Osteocyte (in vitro differentiated cells): ENCODE data around the gene INPP5K. TPM values are rescaled to one million over a fixed set of nuclear protein-coding genes. Genes with fewer than 3 reads are reported as not detected.

Experiments used
- DNase-seq: peaks from one replicate; pipeline ENCODE4 v3.0.0; 2021; ENCODE audit warnings: mixed read lengths; ENCODE audit not compliant: unreplicated experiment; ENCODE audit errors: extremely low spot score
- H3K27ac Mint-ChIP-seq: one replicate; pipeline ENCODE4 v1.8.0; 2021; ENCODE audit warnings: mild to moderate bottlenecking, mixed read lengths; ENCODE audit not compliant: unreplicated experiment
- H3K27me3 Mint-ChIP-seq: one replicate; pipeline ENCODE4 v1.8.0; 2021; ENCODE audit warnings: mixed read lengths; ENCODE audit not compliant: unreplicated experiment
- H3K36me3 Mint-ChIP-seq: one replicate; pipeline ENCODE4 v1.8.0; 2021; ENCODE audit warnings: mixed read lengths; ENCODE audit not compliant: unreplicated experiment
- H3K4me1 Mint-ChIP-seq: one replicate; pipeline ENCODE4 v1.8.0; 2021; ENCODE audit warnings: mixed read lengths; ENCODE audit not compliant: unreplicated experiment
- H3K4me3 Mint-ChIP-seq: one replicate; pipeline ENCODE4 v1.8.0; 2021; ENCODE audit warnings: mild to moderate bottlenecking, moderate library complexity, mixed read lengths; ENCODE audit not compliant: unreplicated experiment
- H3K9me3 Mint-ChIP-seq: one replicate; pipeline ENCODE4 v1.8.0; 2021; ENCODE audit warnings: mixed read lengths; ENCODE audit not compliant: unreplicated experiment
- total RNA-seq: library from RNA; stranded (reverse); gene quantifications from 2 replicates; pipeline ENCODE4 v1.2.1, GENCODE V29; 2021
- TF ChIP-seq, protein P1 (sequence below): fragments of 200-600 bp; sonication (generic); IDR thresholded peaks from 2 replicates; pipeline ENCODE4 v1.5.0; 2021; ENCODE audit warnings: antibody characterized with exemption, mild to moderate bottlenecking, moderate library complexity

The INPP5K gene
- total RNA-seq, 1 donor from 2014 or later, result 49.4 TPM

- TF ChIP-seq, protein P1, sequence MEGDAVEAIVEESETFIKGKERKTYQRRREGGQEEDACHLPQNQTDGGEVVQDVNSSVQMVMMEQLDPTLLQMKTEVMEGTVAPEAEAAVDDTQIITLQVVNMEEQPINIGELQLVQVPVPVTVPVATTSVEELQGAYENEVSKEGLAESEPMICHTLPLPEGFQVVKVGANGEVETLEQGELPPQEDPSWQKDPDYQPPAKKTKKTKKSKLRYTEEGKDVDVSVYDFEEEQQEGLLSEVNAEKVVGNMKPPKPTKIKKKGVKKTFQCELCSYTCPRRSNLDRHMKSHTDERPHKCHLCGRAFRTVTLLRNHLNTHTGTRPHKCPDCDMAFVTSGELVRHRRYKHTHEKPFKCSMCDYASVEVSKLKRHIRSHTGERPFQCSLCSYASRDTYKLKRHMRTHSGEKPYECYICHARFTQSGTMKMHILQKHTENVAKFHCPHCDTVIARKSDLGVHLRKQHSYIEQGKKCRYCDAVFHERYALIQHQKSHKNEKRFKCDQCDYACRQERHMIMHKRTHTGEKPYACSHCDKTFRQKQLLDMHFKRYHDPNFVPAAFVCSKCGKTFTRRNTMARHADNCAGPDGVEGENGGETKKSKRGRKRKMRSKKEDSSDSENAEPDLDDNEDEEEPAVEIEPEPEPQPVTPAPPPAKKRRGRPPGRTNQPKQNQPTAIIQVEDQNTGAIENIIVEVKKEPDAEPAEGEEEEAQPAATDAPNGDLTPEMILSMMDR, result peak; percentile 17
- peak overlapping the region; percentile 90 for H3K27ac Mint-ChIP-seq
- no peak for DNase-seq
- H3K27me3 Mint-ChIP-seq, result no peaks in the 10 kb centered on the region
- H3K9me3 Mint-ChIP-seq, result no peaks in the 10 kb centered on the region
- H3K36me3 Mint-ChIP-seq, result peaks cover 16% of the 10 kb centered on the region
- peaks cover 28% of the 10 kb centered on the region for H3K4me1 Mint-ChIP-seq
- H3K4me3 Mint-ChIP-seq, result peak overlapping the region; percentile 80
Observed at GRCh38 chr17:1484676-1485422, 31.6 kb downstream of the INPP5K start.

DNA sequence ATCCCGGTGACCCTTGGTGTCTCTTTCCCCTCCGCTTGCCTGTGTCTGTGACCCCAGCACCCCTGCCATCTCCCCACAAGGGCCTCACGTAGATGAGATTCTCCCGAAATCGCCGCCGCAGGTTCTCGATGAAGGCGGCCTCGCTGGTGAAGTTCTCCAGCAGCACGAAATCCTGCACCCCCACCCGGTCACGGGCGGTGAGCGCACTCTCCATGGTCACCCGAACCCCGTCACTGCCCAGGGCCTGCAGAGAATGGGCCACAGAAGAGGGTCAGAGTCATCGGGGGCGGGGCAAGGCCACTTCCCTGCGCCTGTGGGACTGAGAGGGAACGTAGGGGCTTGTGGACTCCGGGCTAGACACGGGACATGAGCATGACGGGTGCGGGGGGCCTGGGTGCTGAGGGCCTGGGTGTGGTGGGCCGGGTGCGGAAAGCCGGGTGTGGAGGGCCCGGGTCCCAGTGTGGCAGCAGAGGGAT is 32.3 kb downstream of the INPP5K start:
- Mint-ChIP-seq H3K9me3 (no peaks in the 10 kb centered on the region), H3K4me1 (peaks cover 24% of the 10 kb centered on the region), H3K27me3 (no peaks in the 10 kb centered on the region), H3K4me3 (peak overlapping the region; percentile 80), H3K27ac (no peak overlapping the region), H3K36me3 (peaks cover 16% of the 10 kb centered on the region)
- TF ChIP-seq, protein P1, result no peak
- no peak for DNase-seq

- no peak for DNase-seq
- Mint-ChIP-seq H3K4me1 (peaks cover 14% of the 10 kb centered on the region), H3K4me3 (no peak overlapping the region), H3K9me3 (no peaks in the 10 kb centered on the region), H3K27me3 (no peaks in the 10 kb centered on the region), H3K27ac (no peak overlapping the region), H3K36me3 (peaks cover 22% of the 10 kb centered on the region)
- TF ChIP-seq, protein P1, result no peak
Observed at GRCh38 chr17:1482680-1483079, 33.7 kb downstream of the INPP5K start.

DNA sequence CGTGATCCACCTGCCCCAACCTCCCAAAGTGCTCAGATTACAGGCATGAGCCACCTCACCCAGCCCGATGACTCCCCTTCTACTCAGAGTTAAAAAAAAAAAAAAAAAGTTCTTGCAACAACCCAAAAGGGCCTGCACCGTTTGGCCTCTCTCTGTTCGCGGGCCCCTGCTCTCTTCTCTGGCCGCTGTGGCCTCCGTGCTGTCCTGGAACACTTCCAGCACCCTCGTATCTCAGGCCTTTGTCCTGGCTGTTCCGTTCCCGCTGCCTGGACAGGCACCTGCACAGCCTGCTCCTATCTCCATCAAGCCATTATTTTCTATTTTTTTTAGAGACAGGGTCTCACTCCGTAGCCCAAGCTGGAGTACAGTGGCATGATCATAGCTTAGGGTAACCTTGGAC is 34.7 kb downstream of the INPP5K start:
- Mint-ChIP-seq H3K27me3 (no peaks in the 10 kb centered on the region), H3K4me3 (no peak overlapping the region), H3K4me1 (peaks cover 9% of the 10 kb centered on the region), H3K27ac (peak overlapping the region; percentile 23), H3K9me3 (no peaks in the 10 kb centered on the region), H3K36me3 (peaks cover 22% of the 10 kb centered on the region)
- DNase-seq, result no peak
- TF ChIP-seq, protein P1, result no peak

DNA sequence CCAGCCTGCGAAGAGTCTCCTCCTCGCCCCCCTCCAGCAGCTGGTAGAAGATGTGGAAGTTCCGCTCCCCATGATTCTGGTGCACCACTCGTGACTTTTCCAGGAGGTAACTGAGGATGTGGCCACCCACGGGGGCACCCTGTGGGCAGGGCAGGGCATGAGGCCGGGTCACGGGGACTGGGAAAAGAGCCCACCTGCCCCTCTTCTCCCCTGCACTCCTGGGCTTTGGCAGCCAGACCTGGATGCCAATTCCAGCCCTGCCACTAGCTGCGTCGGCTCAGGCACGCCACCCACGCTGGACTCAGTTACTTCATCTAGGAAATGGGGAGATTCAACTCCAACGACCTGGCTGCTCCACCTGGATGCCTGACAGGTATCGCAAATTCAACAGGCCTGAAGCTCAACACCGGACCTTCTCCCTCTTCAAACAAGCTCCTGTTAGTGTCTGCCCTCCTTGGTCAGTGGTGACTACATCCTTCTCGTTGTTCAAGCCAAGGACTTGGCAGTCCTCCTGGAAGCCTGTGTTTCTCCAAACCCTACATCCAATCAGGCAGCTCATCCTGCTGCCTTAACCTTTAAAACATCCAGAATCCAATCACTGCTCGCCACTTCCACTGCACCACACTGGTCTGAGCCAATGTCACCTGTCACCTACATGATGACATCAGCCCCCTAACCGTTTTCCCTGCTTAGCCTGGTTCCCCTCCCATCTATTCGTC is 35.5 kb downstream of the INPP5K start:
- H3K4me1 Mint-ChIP-seq, result peaks cover 6% of the 10 kb centered on the region
- no peak overlapping the region for H3K4me3 Mint-ChIP-seq
- DNase-seq, result no peak
- H3K9me3 Mint-ChIP-seq, result no peaks in the 10 kb centered on the region
- H3K36me3 Mint-ChIP-seq, result peaks cover 26% of the 10 kb centered on the region
- no peaks in the 10 kb centered on the region for H3K27me3 Mint-ChIP-seq
- TF ChIP-seq, protein P1, result no peak
- no peak overlapping the region for H3K27ac Mint-ChIP-seq
